GM23338 (cell line): Measurements from ENCODE around the gene BCDIN3D. TPM values are rescaled to one million over a fixed set of nuclear protein-coding genes. Genes with fewer than 3 reads are reported as not detected.

Experiments
- ATAC-seq: fragments of 200-7000 bp; cut with Tn5 transposase; 3 replicates; pipeline ENCODE4 v1.9.1; 2020
- DNase-seq: peaks from one replicate; pipeline ENCODE4 v3.0.0-alpha.2; 2015; ENCODE audit warnings: low spot score
- H2AFZ ChIP-seq: fragments of 200-600 bp; sonication (generic); 2 replicates; pipeline ENCODE4 v1.8.0; 2016; ENCODE audit warnings: antibody characterized with exemption, mild to moderate bottlenecking, moderate library complexity
- H3F3A ChIP-seq: fragments of 200-600 bp; sonication (generic); replicated peaks from 2 replicates; pipeline ENCODE4 v1.8.0; 2017; ENCODE audit warnings: antibody characterized with exemption, mixed run types, low read depth
- H3K27ac ChIP-seq: fragments of 200-600 bp; sonication (generic); 2 replicates; pipeline ENCODE4 v1.6.1; 2016; ENCODE audit warnings: low read depth
- H3K27me3 ChIP-seq: fragments of 200-600 bp; sonication (generic); 2 replicates; pipeline ENCODE4 v1.8.0; 2016; ENCODE audit warnings: mild to moderate bottlenecking, mixed run types, moderate library complexity; ENCODE audit not compliant: insufficient read depth
- H3K36me3 ChIP-seq: fragments of 200-600 bp; sonication (generic); 2 replicates; pipeline ENCODE4 v1.8.0; 2016; ENCODE audit warnings: mild to moderate bottlenecking; ENCODE audit not compliant: insufficient read depth
- H3K4me1 ChIP-seq: fragments of 200-600 bp; sonication (generic); 2 replicates; pipeline ENCODE4 v1.8.0; 2016; ENCODE audit warnings: mild to moderate bottlenecking, moderate library complexity; ENCODE audit not compliant: insufficient read depth
- H3K4me2 ChIP-seq: fragments of 200-600 bp; sonication (generic); 2 replicates; pipeline ENCODE4 v1.7.1; 2017; ENCODE audit warnings: mixed run types
- H3K4me3 ChIP-seq: fragments of 200-600 bp; sonication (generic); 2 replicates; pipeline ENCODE4 v1.6.1; 2016; ENCODE audit warnings: mixed run types
- H3K79me2 ChIP-seq: fragments of 200-600 bp; sonication (generic); replicated peaks from 2 replicates; pipeline ENCODE4 v1.8.0; 2017; ENCODE audit warnings: mild to moderate bottlenecking; ENCODE audit not compliant: insufficient read depth
- H3K9me2 ChIP-seq: fragments of 200-600 bp; sonication (generic); 2 replicates; pipeline ENCODE4 v1.8.0; 2017; ENCODE audit not compliant: insufficient read depth
- H4K20me1 ChIP-seq: fragments of 200-600 bp; sonication (generic); replicated peaks from 2 replicates; pipeline ENCODE4 v1.8.0; 2017; ENCODE audit warnings: mild to moderate bottlenecking; ENCODE audit not compliant: insufficient read depth
- H3K27ac Mint-ChIP-seq: 2 replicates; pipeline ENCODE4 v1.8.0; 2020; ENCODE audit warnings: inconsistent platforms, mild to moderate bottlenecking, moderate library complexity, mixed read lengths
- H3K27me3 Mint-ChIP-seq: 3 replicates; pipeline ENCODE4 v1.8.0; 2022; ENCODE audit warnings: low read depth, mild to moderate bottlenecking, moderate library complexity, mixed read lengths, inconsistent platforms; ENCODE audit not compliant: insufficient read depth, poor library complexity
- H3K36me3 Mint-ChIP-seq: 3 replicates; pipeline ENCODE4 v1.8.0; 2021; ENCODE audit warnings: low read depth, mild to moderate bottlenecking, inconsistent platforms, moderate library complexity, mixed read lengths
- H3K4me1 Mint-ChIP-seq: 3 replicates; pipeline ENCODE4 v1.8.0; 2020; ENCODE audit warnings: mild to moderate bottlenecking, inconsistent platforms, mixed read lengths
- H3K4me3 Mint-ChIP-seq: 3 replicates; pipeline ENCODE4 v1.8.0; 2021; ENCODE audit warnings: moderate library complexity, mild to moderate bottlenecking, inconsistent platforms, mixed read lengths
- H3K9me3 Mint-ChIP-seq: 3 replicates; pipeline ENCODE4 v1.8.0; 2020; ENCODE audit warnings: moderate library complexity, mild to moderate bottlenecking, inconsistent platforms, mixed read lengths
- CREB1 ChIP-seq: fragments of 250-450 bp; sonication (Bioruptor Pico); IDR thresholded peaks from 2 replicates; pipeline ENCODE4 v1.5.0; 2020; ENCODE audit warnings: low read depth, mild to moderate bottlenecking, moderate library complexity
- CTCF ChIP-seq, 2 experiments: fragments of 200-600 bp in 1 of 2; sonication (generic) in 1 of 2; conservative IDR thresholded peaks; 2 replicates each; pipeline versions ENCODE4 v1.5.1 to v1.6.1; 2016 to 2017; ENCODE audit warnings: antibody characterized with exemption in 2 of 2, low read depth in 2 of 2, mild to moderate bottlenecking in 2 of 2, moderate library complexity in 1 of 2
- ETS1 ChIP-seq: IDR thresholded peaks from 2 replicates; pipeline ENCODE4 v1.6.1; 2016; ENCODE audit warnings: antibody characterized with exemption
- EZH2 ChIP-seq: fragments of 200-600 bp; sonication (generic); IDR thresholded peaks from one replicate; pipeline ENCODE4 v1.8.0; 2017; ENCODE audit warnings: antibody characterized with exemption, mild to moderate bottlenecking, low read depth; ENCODE audit not compliant: unreplicated experiment
- EZH2phosphoT487 ChIP-seq: fragments of 200-600 bp; sonication (generic); IDR thresholded peaks from one replicate; pipeline ENCODE4 v1.8.1; 2018; ENCODE audit warnings: antibody characterized with exemption; ENCODE audit not compliant: unreplicated experiment
- JUNB ChIP-seq: IDR thresholded peaks from one replicate; pipeline ENCODE4 v1.6.1; 2016; ENCODE audit warnings: antibody characterized with exemption; ENCODE audit not compliant: unreplicated experiment
- NANOG ChIP-seq: IDR thresholded peaks from 2 replicates; pipeline ENCODE4 v1.6.1; 2016; ENCODE audit warnings: antibody characterized with exemption, borderline replicate concordance
- POLR2AphosphoS5 ChIP-seq: IDR thresholded peaks from 2 replicates; pipeline ENCODE4 v1.6.1; 2016; ENCODE audit warnings: antibody characterized with exemption, low read depth
- STAT1 ChIP-seq: IDR thresholded peaks from one replicate; pipeline ENCODE4 v1.6.1; 2016; ENCODE audit warnings: antibody characterized with exemption; ENCODE audit not compliant: unreplicated experiment
- ZNF114 ChIP-seq: fragments of 250-450 bp; sonication (Bioruptor Pico); IDR thresholded peaks from 2 replicates; pipeline ENCODE4 v1.5.0; 2020; ENCODE audit warnings: mild to moderate bottlenecking, moderate library complexity
- ZNF331 ChIP-seq: fragments of 250-450 bp; sonication (Bioruptor Pico); IDR thresholded peaks from 2 replicates; pipeline ENCODE4 v1.5.0; 2020; ENCODE audit warnings: low read depth, mild to moderate bottlenecking, moderate library complexity
- ZNF462 ChIP-seq: fragments of 250-450 bp; sonication (Bioruptor Pico); IDR thresholded peaks from 2 replicates; pipeline ENCODE4 v1.5.0; 2020; ENCODE audit warnings: mild to moderate bottlenecking, moderate library complexity
- polyA plus RNA-seq: library from polyadenylated mRNA; unstranded; fragments of >200 nt; fragmentation: Nextera tagmentation; extraction: Ambion mirVana; gene quantifications from 2 replicates; pipeline ENCODE4 v1.2.1, GENCODE V29; 2016
- total RNA-seq: library from RNA; depleted of rRNA; stranded (reverse); fragments of >200 nt; shearing (Covaris generic); gene quantifications from 2 replicates; pipeline ENCODE4 v1.2.3, GENCODE V29; 2014
- TF ChIP-seq, protein P1 (sequence below): IDR thresholded peaks from one replicate; pipeline ENCODE4 v1.6.1; 2018; ENCODE audit warnings: antibody characterized with exemption; ENCODE audit not compliant: unreplicated experiment

The BCDIN3D gene
- total and polyA plus RNA-seq, 2 experiments from 2014 or later: 1.4 to 1.8 TPM

- ATAC-seq (no peak), DNase-seq (no peak)
- Mint-ChIP-seq H3K27ac (no peak overlapping the region), H3K4me3 (no peak overlapping the region), H3K27me3 (peaks cover 10% of the 10 kb centered on the region), H3K4me1 (no peaks in the 10 kb centered on the region; the same call in 2 of the 3 replicates), H3K36me3 (no peaks in the 10 kb centered on the region), H3K9me3 (no peaks in the 10 kb centered on the region)
- TF ChIP-seq ZNF331 (CRISPR knock-in tag) (no peak), POLR2AphosphoS5 (no peak), EZH2 (no peak), CREB1 (CRISPR knock-in tag) (no peak), ZNF114 (CRISPR knock-in tag) (no peak), NANOG (no peak), JUNB (no peak), STAT1 (no peak), CTCF (conservative IDR thresholded peaks at IDR 0.05; ENCODE audit: low read depth in 2 of 2) (no peak), ETS1 (no peak), EZH2phosphoT487 (no peak), ZNF462 (CRISPR knock-in tag) (no peak)
- TF ChIP-seq, protein P1, sequence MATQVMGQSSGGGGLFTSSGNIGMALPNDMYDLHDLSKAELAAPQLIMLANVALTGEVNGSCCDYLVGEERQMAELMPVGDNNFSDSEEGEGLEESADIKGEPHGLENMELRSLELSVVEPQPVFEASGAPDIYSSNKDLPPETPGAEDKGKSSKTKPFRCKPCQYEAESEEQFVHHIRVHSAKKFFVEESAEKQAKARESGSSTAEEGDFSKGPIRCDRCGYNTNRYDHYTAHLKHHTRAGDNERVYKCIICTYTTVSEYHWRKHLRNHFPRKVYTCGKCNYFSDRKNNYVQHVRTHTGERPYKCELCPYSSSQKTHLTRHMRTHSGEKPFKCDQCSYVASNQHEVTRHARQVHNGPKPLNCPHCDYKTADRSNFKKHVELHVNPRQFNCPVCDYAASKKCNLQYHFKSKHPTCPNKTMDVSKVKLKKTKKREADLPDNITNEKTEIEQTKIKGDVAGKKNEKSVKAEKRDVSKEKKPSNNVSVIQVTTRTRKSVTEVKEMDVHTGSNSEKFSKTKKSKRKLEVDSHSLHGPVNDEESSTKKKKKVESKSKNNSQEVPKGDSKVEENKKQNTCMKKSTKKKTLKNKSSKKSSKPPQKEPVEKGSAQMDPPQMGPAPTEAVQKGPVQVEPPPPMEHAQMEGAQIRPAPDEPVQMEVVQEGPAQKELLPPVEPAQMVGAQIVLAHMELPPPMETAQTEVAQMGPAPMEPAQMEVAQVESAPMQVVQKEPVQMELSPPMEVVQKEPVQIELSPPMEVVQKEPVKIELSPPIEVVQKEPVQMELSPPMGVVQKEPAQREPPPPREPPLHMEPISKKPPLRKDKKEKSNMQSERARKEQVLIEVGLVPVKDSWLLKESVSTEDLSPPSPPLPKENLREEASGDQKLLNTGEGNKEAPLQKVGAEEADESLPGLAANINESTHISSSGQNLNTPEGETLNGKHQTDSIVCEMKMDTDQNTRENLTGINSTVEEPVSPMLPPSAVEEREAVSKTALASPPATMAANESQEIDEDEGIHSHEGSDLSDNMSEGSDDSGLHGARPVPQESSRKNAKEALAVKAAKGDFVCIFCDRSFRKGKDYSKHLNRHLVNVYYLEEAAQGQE: no peak
- Histone ChIP-seq H3K27me3 (no peaks in the 10 kb centered on the region), H4K20me1 (no peaks in the 10 kb centered on the region), H3K27ac (no peak overlapping the region), H3K4me1 (no peaks in the 10 kb centered on the region; the same call in 1 of the 2 replicates), H3K36me3 (no peaks in the 10 kb centered on the region), H3K4me2 (no peak overlapping the region), H3K9me2 (no peaks in the 10 kb centered on the region), H3K79me2 (no peaks in the 10 kb centered on the region), H3K4me3 (no peak overlapping the region), H2AFZ (no peak overlapping the region), H3F3A (peaks cover 1% of the 10 kb centered on the region)
These were observed 29.5 kb upstream of the BCDIN3D start for GRCh38 chr12:49872381-49872780.
